ENCODE data around the gene S100A5. TPM values are rescaled to one million over a fixed set of nuclear protein-coding genes. Genes with fewer than 3 reads are reported as not detected.

S100A5 gene
- total and polyA plus RNA-seq, 9 of the 15 experiments (the other 6 are each of a cell fraction or from before 2014, with no cell fraction given), result 0.56 to 1.4 (median 0.64) TPM; not detected in 5

- TF ChIP-seq NFE2 (IDR thresholded peaks at IDR 0.05; ENCODE audit: low read depth), result no peak
- TF ChIP-seq ARNT (IDR thresholded peaks at IDR 0.05), result no peak
- no peak for TF ChIP-seq ZNF551 (CRISPR knock-in tag; IDR thresholded peaks at IDR 0.05)
- no peak for TF ChIP-seq CREB3 (tag; conservative IDR thresholded peaks at IDR 0.05; ENCODE audit: low read depth)
- TF ChIP-seq CREBBP (IDR thresholded peaks at IDR 0.05; ENCODE audit: low read depth, low read length), result no peak
- no peak for TF ChIP-seq MAFK (IDR thresholded peaks at IDR 0.05; ENCODE audit: low read length)
- no peak for TF ChIP-seq NRF1 (conservative IDR thresholded peaks at IDR 0.05 in 1 of 2, IDR thresholded peaks at IDR 0.05 in 1 of 2)
- peak; percentile 58 for TF ChIP-seq REST (IDR thresholded peaks at IDR 0.05; ENCODE audit: borderline replicate concordance)
- TF ChIP-seq REST (CRISPR knock-in tag; IDR thresholded peaks at IDR 0.05; ENCODE audit: low read depth), result no peak
- no peak for TF ChIP-seq SNRNP70 (optimal IDR thresholded peaks at IDR 0.05; ENCODE audit: low read depth, low read length)
- no peak for TF ChIP-seq ZNF444 (CRISPR knock-in tag; IDR thresholded peaks at IDR 0.05)
- no peak for TF ChIP-seq ELF2 (CRISPR knock-in tag; IDR thresholded peaks at IDR 0.05)
- TF ChIP-seq SMARCC2 (IDR thresholded peaks at IDR 0.05; ENCODE audit: low read depth), result no peak
- no peak for TF ChIP-seq STAT5A (IDR thresholded peaks at IDR 0.05; ENCODE audit: borderline replicate concordance, low read length)
- TF ChIP-seq MBD2 (IDR thresholded peaks at IDR 0.05; ENCODE audit: borderline replicate concordance, low read depth), result no peak
- no peak for TF ChIP-seq CCNT2 (IDR thresholded peaks at IDR 0.05; ENCODE audit: borderline replicate concordance, extremely low read depth, insufficient read length, low read depth, low read length)
- no peak for TF ChIP-seq WHSC1 (IDR thresholded peaks at IDR 0.05; ENCODE audit: low read length)
- TF ChIP-seq MAFF (IDR thresholded peaks at IDR 0.05; ENCODE audit: low read length), result no peak
- TF ChIP-seq ZFP30 (CRISPR knock-in tag; IDR thresholded peaks at IDR 0.05; ENCODE audit: borderline replicate concordance), result no peak
- TF ChIP-seq TAF7 (tag; IDR thresholded peaks at IDR 0.05), result no peak
- TF ChIP-seq ZNF324 (CRISPR knock-in tag; IDR thresholded peaks at IDR 0.05), result no peak
- no peak for TF ChIP-seq MEF2D (tag; conservative IDR thresholded peaks at IDR 0.05; ENCODE audit: low read depth)
- TF ChIP-seq MIER1 (IDR thresholded peaks at IDR 0.05; ENCODE audit: low read depth), result no peak
- no peak; the same call in 1 of the 2 replicates for TF ChIP-seq NFRKB (IDR thresholded peaks at IDR 0.05; ENCODE audit: low read depth)
Measured at GRCh38 chr1:153538315-153538821, 2.4 kb downstream of the S100A5 start (continued).

All from K562 (cell line).